HG02938 (cell line): ENCODE measurements around the gene SYNRG.
"Not testable (repeated sequence)": the region's sequence is repeated elsewhere in the genome, so short reads cannot be mapped to it uniquely, and the experiment has no call there.

ENCODE experiments used
- ATAC-seq: cut with Tn5 transposase; IDR thresholded peaks from one replicate; pipeline ENCODE4 v1.9.1; 2021; ENCODE audit warnings: mild to moderate bottlenecking, moderate library complexity; ENCODE audit not compliant: unreplicated experiment

The SYNRG gene

GRCh38 chr17:37609170-37610040, at the start of gene SYNRG:
Gene SYNRG (minus strand): TSS chr17:37609418. CDS start chr17:37609355, 63 bp downstream.
- peak; percentile 77 for ATAC-seq

- ATAC-seq = no peak
Measured at GRCh38 chr17:37657202-37657601, 48.0 kb upstream of the SYNRG start.

GRCh38 chr17:37651849-37652248, 42.6 kb upstream of the SYNRG start:
- ATAC-seq = no peak

GRCh38 chr17:37650419-37651003, 41.3 kb upstream of the SYNRG start:
- no peak for ATAC-seq

- ATAC-seq = no peak
Measured at GRCh38 chr17:37648555-37648954, 39.3 kb upstream of the SYNRG start.

- ATAC-seq = no peak
Measured at GRCh38 chr17:37647856-37648255, 38.6 kb upstream of the SYNRG start.

- no peak for ATAC-seq
Measured at GRCh38 chr17:37643869-37644268, 34.7 kb upstream of the SYNRG start.

- ATAC-seq = peak; percentile 77
Measured at GRCh38 chr17:37643118-37643766, 34.0 kb upstream of the SYNRG start, which contains the start of gene DDX52. Gene DDX52 (minus strand): TSS chr17:37643446. CDS start chr17:37643420, 26 bp downstream.

GRCh38 chr17:37642681-37643080, 33.5 kb upstream of the SYNRG start:
- no peak for ATAC-seq

- ATAC-seq = no peak
Measured at GRCh38 chr17:37640015-37640414, 30.8 kb upstream of the SYNRG start.

GRCh38 chr17:37637956-37638355, 28.7 kb upstream of the SYNRG start:
- no peak for ATAC-seq

- not testable (repeated sequence) for ATAC-seq
Measured at GRCh38 chr17:37616430-37616829, 7.2 kb upstream of the SYNRG start.

- no peak for ATAC-seq
Measured at GRCh38 chr17:37614823-37615222, 5.6 kb upstream of the SYNRG start.

- ATAC-seq = no peak
Measured at GRCh38 chr17:37614391-37614790, 5.2 kb upstream of the SYNRG start.

GRCh38 chr17:37610971-37611370, 1.8 kb upstream of the SYNRG start:
- ATAC-seq = no peak

GRCh38 chr17:37610041-37610420, 813 bp upstream of the SYNRG start:
- ATAC-seq = not testable (repeated sequence)

GRCh38 chr17:37608351-37609169, 658 bp downstream of the SYNRG start:
- peak; percentile 11 for ATAC-seq

- no peak for ATAC-seq
Measured at GRCh38 chr17:37607637-37608331, 1.4 kb downstream of the SYNRG start.

GRCh38 chr17:37605813-37606505, 3.3 kb downstream of the SYNRG start:
- ATAC-seq = no peak

- no peak for ATAC-seq
Measured at GRCh38 chr17:37605081-37605480, 4.1 kb downstream of the SYNRG start.
